HG03060 (cell line): ENCODE measurements around the gene EEF2K.

Experiments used
- ATAC-seq: cut with Tn5 transposase; IDR thresholded peaks from one replicate; pipeline ENCODE4 v1.9.1; 2021; ENCODE audit warnings: low read depth, moderate number of reproducible peaks; ENCODE audit not compliant: unreplicated experiment

The EEF2K gene

DNA sequence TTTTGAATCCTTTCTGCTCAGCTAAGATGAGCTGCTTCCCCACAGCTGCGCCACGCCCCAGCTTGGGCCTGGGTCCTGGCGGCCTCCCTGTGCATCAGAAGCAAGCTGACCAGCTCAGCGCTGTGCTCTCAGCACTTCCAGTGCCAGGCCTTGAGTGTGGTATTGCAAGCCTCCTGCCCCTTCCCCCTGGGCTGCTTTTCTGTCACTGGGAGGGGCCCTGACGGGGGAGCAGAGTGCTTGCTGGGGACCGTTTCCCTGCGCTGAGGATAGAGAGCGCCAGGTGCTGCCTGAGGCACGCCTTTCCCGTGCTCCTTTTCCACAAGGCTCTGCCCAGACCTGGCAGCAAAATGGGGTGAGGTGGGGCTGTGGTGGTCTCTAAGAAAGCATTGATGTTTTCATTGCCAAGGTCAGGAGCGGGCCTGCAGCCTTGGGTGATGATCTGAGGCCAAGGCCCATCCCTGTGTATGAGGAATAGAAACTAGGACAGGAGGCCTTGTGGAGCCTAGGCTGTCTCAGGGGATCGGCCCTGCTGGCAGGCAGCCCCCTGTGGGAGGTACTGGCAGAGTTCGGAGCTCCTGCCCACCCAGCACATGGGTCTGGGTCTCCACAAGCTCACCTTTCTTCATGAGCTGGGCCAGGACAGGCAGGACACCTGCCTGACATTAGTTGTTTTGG lies 120.8 kb downstream of the EEF2K start:
- no peak for ATAC-seq

- ATAC-seq = no peak
These were observed 121.3 kb downstream of the EEF2K start for GRCh38 chr16:22327446-22327775.

DNA sequence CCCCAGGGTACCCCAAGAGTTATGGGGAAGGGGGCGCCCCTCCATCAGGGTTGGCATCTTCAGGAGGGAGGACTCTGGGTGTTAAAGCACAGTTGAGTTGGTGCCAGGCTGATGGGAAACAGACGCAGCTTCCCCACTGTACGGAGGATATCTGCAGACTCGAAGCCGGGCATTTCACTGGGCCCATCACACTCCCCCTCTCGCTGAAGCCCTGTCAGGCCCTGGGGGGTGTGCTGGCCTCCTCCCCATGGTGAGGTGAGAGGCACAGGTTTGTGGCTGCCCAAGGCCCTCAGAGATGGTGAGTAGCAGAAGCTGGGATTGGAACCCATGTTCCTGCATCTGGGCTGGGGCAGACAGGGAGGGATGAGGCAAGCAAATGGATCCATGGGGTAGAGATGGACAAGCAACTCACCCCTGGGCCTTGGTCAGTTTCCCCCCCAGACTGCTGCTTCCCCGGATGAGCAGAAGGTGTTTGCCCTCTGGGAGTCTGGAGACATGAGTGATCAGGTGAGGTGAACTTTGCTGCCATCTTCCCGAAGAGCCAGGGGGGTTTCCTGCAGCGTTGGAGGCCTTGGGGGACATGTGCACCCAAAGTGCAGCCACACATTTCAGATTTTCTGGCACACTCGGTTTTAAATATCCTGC lies 122.1 kb downstream of the EEF2K start:
- no peak for ATAC-seq

GRCh38 chr16:22329199-22329695 lies 123.2 kb downstream of the EEF2K start:
- no peak for ATAC-seq

GRCh38 chr16:22330326-22330725 lies 124.2 kb downstream of the EEF2K start:
- ATAC-seq = no peak

DNA sequence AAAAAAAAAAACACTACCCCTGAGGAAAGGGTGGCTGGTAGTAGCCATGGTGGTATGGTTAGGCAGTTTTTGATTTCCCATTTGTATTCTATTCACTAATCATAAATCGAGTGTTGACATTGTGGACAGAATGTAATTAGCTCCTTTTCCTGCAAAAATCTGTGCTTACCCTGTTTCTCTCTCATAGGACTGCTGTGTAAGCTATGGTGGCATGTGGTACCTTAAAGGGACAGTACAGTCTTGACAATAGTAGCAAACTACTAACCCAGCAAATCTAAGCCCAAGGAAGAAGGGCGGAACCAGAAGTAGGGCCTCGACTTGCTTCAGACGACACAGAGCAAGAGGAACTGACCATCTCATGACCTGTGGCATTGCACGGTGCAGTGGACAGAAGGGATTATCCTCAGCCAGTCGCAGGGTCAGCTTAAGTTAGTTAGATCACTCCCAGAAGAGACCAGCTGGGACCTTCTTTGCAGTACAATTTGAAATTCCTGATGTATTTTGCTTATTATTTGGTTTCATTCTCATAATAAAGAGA lies 127.4 kb downstream of the EEF2K start:
- ATAC-seq = no peak

DNA sequence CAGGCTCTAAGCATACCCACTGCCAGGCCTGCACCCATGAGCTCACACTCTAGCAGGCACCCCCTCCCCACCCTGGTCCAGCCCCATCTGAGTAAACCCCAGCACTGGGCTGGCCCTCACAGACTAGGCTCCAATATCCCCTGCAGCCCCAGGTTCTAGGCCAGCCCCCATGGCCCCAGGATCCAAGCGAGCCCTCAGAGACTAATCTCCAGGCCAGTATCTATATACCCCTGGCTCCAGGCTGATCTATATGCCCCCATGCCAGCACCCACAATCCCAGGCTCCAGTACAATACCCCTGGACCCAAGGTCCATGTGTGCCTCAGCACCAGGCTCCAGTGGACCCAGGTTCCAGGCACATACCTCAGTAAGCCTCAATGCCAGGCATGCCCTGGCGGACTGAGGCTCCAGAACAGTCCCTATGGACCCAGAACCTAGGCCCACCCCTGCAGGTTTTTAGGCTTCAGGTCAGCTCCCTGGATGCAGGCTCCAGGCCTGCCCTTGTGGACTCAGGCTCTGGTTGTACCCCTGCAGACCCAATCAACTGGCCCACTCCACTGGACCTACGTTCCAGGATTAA lies 129.7 kb downstream of the EEF2K start:
- no peak for ATAC-seq

GRCh38 chr16:22336581-22336980 lies 130.5 kb downstream of the EEF2K start:
- ATAC-seq = no peak

GRCh38 chr16:22337045-22337444 lies 131.0 kb downstream of the EEF2K start:
- no peak for ATAC-seq

DNA sequence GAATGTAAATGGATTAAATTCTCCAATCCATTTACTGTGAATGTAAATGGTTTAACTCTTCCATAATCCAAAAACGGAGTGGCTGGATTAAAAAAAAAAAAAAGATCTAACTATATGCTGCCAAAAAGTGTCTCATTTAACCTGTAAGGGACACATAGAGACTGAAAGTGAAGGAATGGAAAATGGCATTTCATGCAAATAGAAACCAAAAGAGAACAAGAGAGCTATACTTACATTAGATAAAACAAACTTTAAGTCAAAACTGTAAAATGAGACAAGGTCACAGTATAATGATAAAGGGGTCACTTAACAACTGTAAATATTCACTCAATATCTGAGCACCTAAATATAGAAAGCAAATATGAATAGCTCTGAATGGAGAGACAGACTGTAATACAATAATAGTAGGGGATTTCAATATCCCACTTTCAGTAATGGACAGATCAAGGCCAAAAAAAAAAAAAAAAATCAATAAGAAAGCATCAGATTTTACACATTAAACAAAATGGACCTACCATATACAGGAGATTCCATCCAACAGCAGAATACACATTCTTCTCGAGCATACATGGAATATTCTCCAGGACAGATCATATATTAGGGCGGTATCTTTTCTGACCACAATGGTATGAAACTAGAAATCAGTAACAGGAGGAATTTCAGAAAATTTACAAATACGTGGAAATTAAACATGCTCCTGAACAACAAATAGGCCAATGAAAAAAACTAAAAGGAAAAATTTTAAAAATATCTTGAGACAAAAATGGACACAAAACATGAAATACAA lies 132.0 kb downstream of the EEF2K start:
- no peak for ATAC-seq
